ENCODE measurements around the gene MCF2L2.

Gene MCF2L2

DNA sequence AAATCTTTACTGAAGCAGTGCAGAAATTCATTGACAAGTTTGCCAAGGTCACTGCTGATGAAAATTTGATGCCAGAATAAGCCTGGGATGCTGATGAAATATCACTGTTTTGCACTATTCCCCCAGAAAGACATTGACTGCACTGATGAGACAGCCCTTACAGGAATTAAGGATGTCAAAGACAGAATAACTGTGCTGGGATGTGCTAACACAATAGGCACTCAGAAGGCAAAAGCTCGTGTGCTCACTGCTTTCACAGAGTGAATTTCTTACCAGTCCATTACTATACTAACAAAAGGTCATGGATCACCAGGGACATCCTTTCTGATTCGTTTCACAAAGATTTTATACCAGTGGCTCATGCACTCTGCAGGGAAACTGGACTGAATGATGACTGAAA is 69.4 kb downstream of the MCF2L2 start:
- no peak overlapping the region for H3K27ac ChIP-seq
- no peak for TF ChIP-seq ZFX (IDR thresholded peaks at IDR 0.05; ENCODE audit: borderline replicate concordance)
- TF ChIP-seq, protein P1, sequence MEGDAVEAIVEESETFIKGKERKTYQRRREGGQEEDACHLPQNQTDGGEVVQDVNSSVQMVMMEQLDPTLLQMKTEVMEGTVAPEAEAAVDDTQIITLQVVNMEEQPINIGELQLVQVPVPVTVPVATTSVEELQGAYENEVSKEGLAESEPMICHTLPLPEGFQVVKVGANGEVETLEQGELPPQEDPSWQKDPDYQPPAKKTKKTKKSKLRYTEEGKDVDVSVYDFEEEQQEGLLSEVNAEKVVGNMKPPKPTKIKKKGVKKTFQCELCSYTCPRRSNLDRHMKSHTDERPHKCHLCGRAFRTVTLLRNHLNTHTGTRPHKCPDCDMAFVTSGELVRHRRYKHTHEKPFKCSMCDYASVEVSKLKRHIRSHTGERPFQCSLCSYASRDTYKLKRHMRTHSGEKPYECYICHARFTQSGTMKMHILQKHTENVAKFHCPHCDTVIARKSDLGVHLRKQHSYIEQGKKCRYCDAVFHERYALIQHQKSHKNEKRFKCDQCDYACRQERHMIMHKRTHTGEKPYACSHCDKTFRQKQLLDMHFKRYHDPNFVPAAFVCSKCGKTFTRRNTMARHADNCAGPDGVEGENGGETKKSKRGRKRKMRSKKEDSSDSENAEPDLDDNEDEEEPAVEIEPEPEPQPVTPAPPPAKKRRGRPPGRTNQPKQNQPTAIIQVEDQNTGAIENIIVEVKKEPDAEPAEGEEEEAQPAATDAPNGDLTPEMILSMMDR (IDR thresholded peaks at IDR 0.05) = no peak

- TF ChIP-seq, protein P1 (IDR thresholded peaks at IDR 0.05) = no peak
- no peak for TF ChIP-seq ZFX (IDR thresholded peaks at IDR 0.05; ENCODE audit: borderline replicate concordance)
Observed at GRCh38 chr3:183357564-183358079, 70.8 kb downstream of the MCF2L2 start.

DNA sequence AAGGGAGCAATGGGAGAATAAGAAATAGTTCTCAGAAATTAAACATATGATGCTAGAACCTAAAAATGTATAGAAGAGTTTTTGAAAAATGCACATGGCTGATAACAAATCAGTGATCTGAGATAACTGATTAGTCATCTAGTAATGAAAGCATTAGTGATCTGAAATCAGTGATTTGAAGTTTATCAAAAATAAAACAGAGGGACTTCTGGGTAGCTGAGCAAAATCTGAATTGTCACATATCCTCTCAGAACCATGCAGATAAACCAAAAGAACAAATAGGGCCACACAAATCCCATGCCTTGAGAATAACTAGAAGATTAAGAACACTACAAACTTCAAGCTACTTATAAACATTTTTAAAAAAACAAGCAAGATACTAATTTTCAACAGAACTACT is 71.5 kb downstream of the MCF2L2 start:
- TF ChIP-seq, protein P1 (IDR thresholded peaks at IDR 0.05) = no peak
- TF ChIP-seq ZFX (IDR thresholded peaks at IDR 0.05; ENCODE audit: borderline replicate concordance) = no peak
- no peak overlapping the region for H3K27ac ChIP-seq

More at GRCh38 chr3:183357564-183358079, 70.8 kb downstream of the MCF2L2 start:
- H3K27ac ChIP-seq = no peak overlapping the region

DNA sequence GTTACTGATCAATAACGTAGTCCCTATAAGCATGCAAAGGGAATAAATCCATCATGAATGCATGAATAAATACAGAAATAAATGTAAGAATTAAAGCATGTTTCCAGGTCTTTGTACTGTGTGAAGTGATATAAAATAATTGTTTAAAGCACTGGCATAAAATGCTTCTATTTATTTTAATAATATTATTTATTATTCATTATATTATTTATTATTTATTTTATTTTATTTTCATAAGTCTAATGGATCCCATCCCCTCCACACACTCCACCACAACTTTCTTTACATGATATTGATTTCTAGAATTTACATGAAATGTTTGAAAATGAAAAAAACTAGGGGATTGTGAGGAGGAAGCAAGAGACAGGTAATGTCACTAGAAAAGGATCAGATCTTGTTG is 73.5 kb downstream of the MCF2L2 start:
- TF ChIP-seq ZFX (IDR thresholded peaks at IDR 0.05; ENCODE audit: borderline replicate concordance) = no peak
- TF ChIP-seq, protein P1 (IDR thresholded peaks at IDR 0.05) = no peak
- H3K27ac ChIP-seq = no peak overlapping the region

- no peak overlapping the region for H3K27ac ChIP-seq
Observed at GRCh38 chr3:183354325-183354831, 74.0 kb downstream of the MCF2L2 start.

GRCh38 chr3:183353421-183353820 is 75.0 kb downstream of the MCF2L2 start:
- TF ChIP-seq, protein P1 (IDR thresholded peaks at IDR 0.05) = no peak
- TF ChIP-seq ZFX (IDR thresholded peaks at IDR 0.05; ENCODE audit: borderline replicate concordance) = no peak

More at GRCh38 chr3:183354325-183354831, 74.0 kb downstream of the MCF2L2 start:
- TF ChIP-seq ZFX (IDR thresholded peaks at IDR 0.05; ENCODE audit: borderline replicate concordance) = no peak
- TF ChIP-seq, protein P1 (IDR thresholded peaks at IDR 0.05) = no peak

GRCh38 chr3:183350164-183350563 is 78.3 kb downstream of the MCF2L2 start:
- TF ChIP-seq ZFX (IDR thresholded peaks at IDR 0.05; ENCODE audit: borderline replicate concordance) = no peak
- TF ChIP-seq, protein P1 (IDR thresholded peaks at IDR 0.05) = no peak
- no peak overlapping the region for H3K27ac ChIP-seq

More at GRCh38 chr3:183353421-183353820, 75.0 kb downstream of the MCF2L2 start:
- H3K27ac ChIP-seq = no peak overlapping the region

Measured in 22Rv1 (cell line).